GM12891 (cell line): Measurements from ENCODE around the gene SLC6A4.
"Not testable (repeated sequence)": the region's sequence is repeated elsewhere in the genome, so short reads cannot be mapped to it uniquely, and the experiment has no call there.

ENCODE experiments used
- DNase-seq: peaks from one replicate; pipeline ENCODE4 v3.0.0; 2011; ENCODE audit warnings: low spot score; ENCODE audit not compliant: insufficient read length
- FAIRE-seq: peaks from 2 replicates; lab custom pipeline; 2011; peaks lifted over from hg19 to GRCh38; lab: Jason Lieb, UNC
- PAX5 ChIP-seq: IDR thresholded peaks from 2 replicates; pipeline ENCODE4 v1.6.1; 2011; ENCODE audit warnings: low read length, moderate library complexity, mild to moderate bottlenecking; ENCODE audit not compliant: insufficient read depth, severe bottlenecking
- POLR2A ChIP-seq: IDR thresholded peaks from 2 replicates; pipeline ENCODE4 v1.6.1; 2011; ENCODE audit warnings: low read depth, low read length, control low read depth
- POLR2AphosphoS5 ChIP-seq: IDR thresholded peaks from 2 replicates; pipeline ENCODE4 v1.6.1; 2011; ENCODE audit warnings: low read depth, low read length, control low read depth
- POU2F2 ChIP-seq: IDR thresholded peaks from 2 replicates; pipeline ENCODE4 v1.6.1; 2011; ENCODE audit warnings: low read depth, mild to moderate bottlenecking, control low read depth, low read length, moderate library complexity
- SPI1 ChIP-seq: IDR thresholded peaks from 2 replicates; pipeline ENCODE4 v1.6.1; 2011; ENCODE audit warnings: low read depth, low read length, control low read depth
- TAF1 ChIP-seq: IDR thresholded peaks from 2 replicates; pipeline ENCODE4 v1.6.1; 2011; ENCODE audit warnings: low read depth, low read length, control low read depth

Gene SLC6A4

GRCh38 chr17:30164531-30164930 is 71.0 kb downstream of the SLC6A4 start:
- FAIRE-seq: no peak
- DNase-seq: no peak
- TF ChIP-seq PAX5 (no peak), POLR2A (no peak), POU2F2 (no peak), SPI1 (no peak), TAF1 (no peak), POLR2AphosphoS5 (no peak)

GRCh38 chr17:30161601-30162000 is 73.9 kb downstream of the SLC6A4 start:
- DNase-seq (no peak), FAIRE-seq (no peak)
- no peak for TF ChIP-seq TAF1
- TF ChIP-seq PAX5: no peak
- no peak for TF ChIP-seq SPI1
- no peak for TF ChIP-seq POLR2A
- TF ChIP-seq POU2F2: no peak
- no peak for TF ChIP-seq POLR2AphosphoS5

- DNase-seq: no peak
- FAIRE-seq: no peak
- TF ChIP-seq POLR2AphosphoS5 (no peak), PAX5 (no peak), TAF1 (no peak), POU2F2 (no peak), POLR2A (no peak), SPI1 (no peak)
Observed at GRCh38 chr17:30160419-30161172, 74.9 kb downstream of the SLC6A4 start.

GRCh38 chr17:30158896-30159625 is 76.4 kb downstream of the SLC6A4 start:
- FAIRE-seq (no peak), DNase-seq (no peak)
- TF ChIP-seq SPI1 (peak; percentile 66), TAF1 (no peak), POLR2AphosphoS5 (no peak), POLR2A (no peak), POU2F2 (no peak), PAX5 (no peak)

- TF ChIP-seq TAF1 (no peak), POLR2A (no peak), PAX5 (no peak), POLR2AphosphoS5 (no peak), SPI1 (no peak), POU2F2 (no peak)
- DNase-seq (no peak), FAIRE-seq (no peak)
Observed at GRCh38 chr17:30155389-30155788, 80.1 kb downstream of the SLC6A4 start.

- TF ChIP-seq POLR2AphosphoS5 (no peak), POU2F2 (no peak), PAX5 (no peak), POLR2A (no peak), TAF1 (no peak), SPI1 (no peak)
- no peak for FAIRE-seq
Observed at GRCh38 chr17:30153463-30153862, 82.0 kb downstream of the SLC6A4 start.

GRCh38 chr17:30151471-30151870 is 84.0 kb downstream of the SLC6A4 start:
- TF ChIP-seq POLR2A (no peak), TAF1 (no peak), PAX5 (no peak), POU2F2 (no peak), SPI1 (no peak), POLR2AphosphoS5 (no peak)
- FAIRE-seq (no peak), DNase-seq (no peak)

More at GRCh38 chr17:30153463-30153862, 82.0 kb downstream of the SLC6A4 start:
- DNase-seq: no peak

GRCh38 chr17:30148376-30148775 is 87.1 kb downstream of the SLC6A4 start:
- DNase-seq (no peak), FAIRE-seq (no peak)
- TF ChIP-seq POU2F2: no peak
- no peak for TF ChIP-seq POLR2AphosphoS5
- TF ChIP-seq PAX5: no peak
- TF ChIP-seq SPI1: no peak
- no peak for TF ChIP-seq POLR2A
- no peak for TF ChIP-seq TAF1

GRCh38 chr17:30147860-30148259 is 87.6 kb downstream of the SLC6A4 start:
- not testable (repeated sequence) for FAIRE-seq, DNase-seq
